ENCODE measurements around the gene SUMO4. TPM values are rescaled to one million over a fixed set of nuclear protein-coding genes. Genes with fewer than 3 reads are reported as not detected.

Gene SUMO4
- total RNA-seq, 1 experiment from 2014 or later = not detected

DNA sequence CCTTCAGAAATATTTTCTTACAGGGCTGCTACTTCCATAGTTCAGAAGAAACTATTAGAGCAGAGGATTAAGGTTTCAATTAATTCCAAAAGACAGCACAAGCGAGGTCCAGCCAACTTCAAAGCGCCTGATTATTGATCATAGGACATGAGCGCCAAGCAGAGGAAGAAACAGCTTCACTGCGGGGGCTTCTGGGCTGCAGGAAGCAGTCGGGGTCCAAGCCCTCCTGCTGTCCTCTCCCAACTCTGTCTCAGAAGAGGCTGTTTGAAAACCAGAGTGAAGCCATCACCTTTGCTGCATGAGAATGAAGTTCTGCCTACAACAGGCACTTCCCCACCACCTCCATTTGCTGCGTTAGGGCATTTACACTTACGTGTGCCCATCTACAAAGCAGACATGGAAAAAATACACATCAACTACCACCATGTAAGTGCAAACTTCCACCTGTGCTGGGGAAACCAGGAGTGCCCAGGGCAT lies 23.9 kb downstream of the SUMO4 start:
- in situ Hi-C loops (cut with HindIII; ENCODE audit: low pct_unique_long_range_greater_than_20kb, low sequenced_read_pairs) = no loop called here
- no peak for DNase-seq (ENCODE audit: low read depth)

DNA sequence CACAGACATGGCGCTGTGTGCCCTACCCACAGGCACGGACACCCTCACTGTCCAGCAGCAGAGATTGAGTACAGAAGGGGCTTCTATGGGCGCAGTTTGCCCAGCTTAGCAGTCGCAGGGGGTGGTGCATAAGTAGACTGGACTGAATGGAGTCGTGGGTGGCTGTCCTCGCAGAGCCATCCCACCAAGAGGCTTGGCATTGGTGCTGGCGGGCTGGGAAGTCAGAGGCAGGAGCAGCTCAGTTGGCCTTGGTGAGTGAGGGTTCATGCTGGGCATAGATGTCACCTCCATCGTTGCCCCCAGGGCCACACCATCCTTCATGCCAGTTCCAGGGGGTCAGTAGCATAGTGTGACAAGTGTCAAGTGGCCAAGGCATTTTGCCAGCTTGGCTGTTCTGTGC lies 25.2 kb downstream of the SUMO4 start:
- in situ Hi-C loops (cut with HindIII; ENCODE audit: low pct_unique_long_range_greater_than_20kb, low sequenced_read_pairs) = no loop called here
- DNase-seq (ENCODE audit: low read depth) = no peak

DNA sequence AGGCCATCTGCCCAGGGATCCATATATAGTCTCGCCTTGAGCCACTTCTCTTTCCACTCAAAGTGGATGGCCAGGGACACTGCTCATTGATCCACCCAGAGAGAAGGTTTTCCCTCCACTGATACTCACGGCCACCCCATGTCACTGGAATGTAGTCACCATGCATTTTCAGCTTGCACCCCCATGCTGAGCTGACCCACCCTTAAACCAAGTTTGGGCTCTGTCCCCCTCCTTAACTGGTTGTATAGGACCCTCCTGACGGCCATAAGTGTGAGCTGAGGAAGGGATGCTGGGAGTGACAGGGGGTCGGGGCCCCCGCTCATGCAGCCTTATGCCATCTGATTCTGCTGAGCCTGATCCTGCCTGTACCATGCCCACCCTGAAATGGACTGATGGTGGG lies 25.7 kb downstream of the SUMO4 start:
- in situ Hi-C loops (cut with HindIII; ENCODE audit: low pct_unique_long_range_greater_than_20kb, low sequenced_read_pairs) = no loop called here
- DNase-seq (ENCODE audit: low read depth) = no peak

DNA sequence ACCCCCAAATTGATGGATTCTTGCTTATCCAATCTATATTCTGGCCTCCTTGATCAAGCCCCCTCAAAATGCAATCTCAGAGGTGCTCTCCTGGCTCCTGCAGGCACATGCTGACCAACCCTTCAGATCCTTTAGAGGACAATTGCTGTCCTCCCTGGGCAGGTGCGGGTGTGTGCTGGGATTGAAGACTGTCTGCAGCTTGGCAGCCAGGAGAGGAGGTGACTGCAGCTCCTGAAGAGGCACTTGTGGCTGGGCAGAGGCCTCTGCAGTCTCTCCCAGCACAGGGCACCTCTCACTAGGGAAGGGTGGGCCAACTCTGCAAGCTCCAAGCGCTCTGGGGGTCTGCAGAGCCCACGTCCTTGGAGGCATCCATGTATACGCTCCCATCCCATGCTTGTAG lies 28.5 kb downstream of the SUMO4 start:
- in situ Hi-C loops (cut with HindIII; ENCODE audit: low pct_unique_long_range_greater_than_20kb, low sequenced_read_pairs) = no loop called here
- DNase-seq (ENCODE audit: low read depth) = no peak

DNA sequence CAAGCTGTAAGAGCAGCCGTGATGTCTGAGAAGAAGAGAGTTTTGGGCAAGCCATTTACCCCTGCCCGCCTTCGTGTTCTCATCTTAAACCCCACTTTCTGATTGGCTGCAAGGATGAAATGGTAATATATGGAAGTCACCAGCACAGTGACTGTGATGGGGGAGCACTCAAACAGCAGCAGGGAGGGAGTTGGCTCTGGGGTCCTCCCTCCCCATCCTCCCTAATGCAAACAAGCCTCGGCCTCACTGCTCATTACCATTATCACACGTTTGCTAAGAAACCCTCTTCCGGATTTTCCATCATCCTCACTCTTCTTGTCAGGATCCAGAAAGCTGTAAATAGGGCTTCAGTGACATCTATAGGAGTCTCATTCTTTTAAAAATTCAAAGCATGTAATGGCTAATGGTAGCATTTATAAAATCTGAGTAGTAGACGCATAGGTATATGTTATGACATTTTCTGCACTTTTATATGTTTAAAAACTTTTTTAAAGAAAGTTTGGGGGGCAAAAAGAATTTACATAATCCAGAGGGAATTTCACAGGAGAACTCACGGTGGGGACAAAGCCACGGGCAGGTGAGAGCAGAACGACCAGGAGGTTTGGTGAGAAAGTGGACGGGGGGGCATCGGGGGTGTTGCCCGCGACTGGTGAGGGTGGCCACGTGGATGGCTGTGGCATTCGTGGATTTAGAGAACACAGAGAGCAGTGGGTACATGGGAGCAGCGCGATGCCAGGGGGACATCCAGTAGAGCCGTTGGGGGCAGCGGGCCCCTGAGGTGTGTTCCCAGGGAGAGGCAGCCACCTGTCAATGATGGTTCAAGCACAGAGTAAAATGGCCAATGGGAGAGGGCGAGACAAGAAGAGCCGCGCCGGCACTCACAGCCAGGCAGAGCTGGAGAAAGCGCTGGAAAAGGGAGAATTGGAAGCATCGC lies 29.6 kb downstream of the SUMO4 start:
- in situ Hi-C loops (cut with HindIII; ENCODE audit: low pct_unique_long_range_greater_than_20kb, low sequenced_read_pairs) = no loop called here
- no peak for DNase-seq (ENCODE audit: low read depth)

DNA sequence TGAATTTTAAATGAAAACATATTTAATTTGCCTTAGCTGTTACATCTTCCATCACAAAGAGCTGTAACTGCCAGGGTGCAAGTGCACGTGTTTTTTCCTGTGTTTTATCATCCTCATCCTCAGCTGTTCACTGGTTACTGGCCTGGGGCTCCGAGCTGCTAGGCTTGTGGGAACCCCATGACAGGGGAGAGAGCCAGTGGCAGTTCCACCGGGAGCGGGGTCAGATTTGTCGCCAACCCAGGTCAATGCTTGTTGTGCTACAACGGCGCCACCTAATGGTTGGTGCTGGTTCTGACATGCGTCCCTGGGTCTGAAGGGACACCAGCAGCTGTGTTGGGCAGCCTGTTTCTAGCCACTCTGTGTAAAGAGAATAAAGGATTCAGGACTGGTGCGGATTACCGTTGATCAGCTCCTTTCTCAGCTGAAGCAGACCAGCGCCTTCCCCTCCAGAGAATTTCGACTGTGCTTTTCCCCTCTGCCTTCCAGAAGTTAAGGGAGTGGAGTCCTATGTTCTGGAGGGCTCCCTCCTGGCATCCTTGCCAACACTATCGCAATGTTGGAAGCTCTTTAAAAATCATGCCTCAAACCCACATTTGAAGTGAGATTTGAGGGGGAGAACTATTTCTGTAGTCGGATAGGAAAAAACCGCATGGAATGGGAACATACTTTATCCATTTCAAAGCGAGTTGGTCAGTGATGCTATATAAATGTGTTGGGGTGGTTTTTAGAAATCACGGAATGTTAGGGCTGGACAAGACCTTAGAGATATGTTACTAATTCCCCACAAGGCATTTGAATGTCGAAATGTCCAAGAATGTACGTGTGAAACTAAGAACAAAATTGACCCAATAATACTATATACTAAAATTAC lies 32.1 kb downstream of the SUMO4 start:
- in situ Hi-C loops (cut with HindIII; ENCODE audit: low pct_unique_long_range_greater_than_20kb, low sequenced_read_pairs) = no loop called here
- peak; percentile 61 for DNase-seq (ENCODE audit: low read depth)

DNA sequence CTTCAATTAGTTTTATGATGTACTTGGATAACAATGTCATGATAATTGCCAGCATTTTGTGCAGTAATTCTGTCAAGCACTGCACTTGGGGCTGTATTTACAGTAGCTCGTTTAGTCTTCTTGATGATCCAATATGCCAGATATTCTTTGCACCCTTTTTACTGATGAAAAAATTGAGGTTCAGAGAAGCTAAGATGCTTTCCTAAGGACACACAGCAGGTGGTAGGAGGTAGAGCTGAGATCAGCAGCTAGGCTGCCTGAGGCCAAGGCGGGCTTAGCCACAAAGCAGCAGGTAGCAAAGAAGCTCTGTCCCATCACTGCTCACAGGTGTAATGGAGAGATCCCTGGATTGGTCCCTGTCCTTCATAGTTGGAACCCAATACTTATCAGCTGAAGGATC lies 33.3 kb downstream of the SUMO4 start:
- in situ Hi-C loops (cut with HindIII; ENCODE audit: low pct_unique_long_range_greater_than_20kb, low sequenced_read_pairs) = no loop called here
- DNase-seq (ENCODE audit: low read depth) = no peak

DNA sequence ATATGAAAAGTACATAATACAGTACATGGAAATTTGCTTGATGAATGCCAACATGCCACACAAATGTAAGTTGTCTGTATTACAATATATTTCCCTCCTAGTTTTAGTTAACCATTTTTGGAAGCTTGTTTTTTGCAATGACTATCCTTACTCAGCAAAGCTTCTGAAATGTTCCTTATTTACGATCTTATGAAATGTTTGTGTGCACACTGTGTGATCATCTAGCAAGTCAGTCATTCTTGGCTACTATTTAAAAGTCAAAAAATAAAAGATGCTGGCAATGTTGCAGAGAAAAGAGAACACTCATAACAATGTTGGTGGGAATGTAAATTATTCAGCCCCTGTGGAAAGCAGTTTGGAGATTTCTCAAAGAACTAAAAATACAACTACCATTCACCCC lies 33.8 kb downstream of the SUMO4 start:
- in situ Hi-C loops (cut with HindIII; ENCODE audit: low pct_unique_long_range_greater_than_20kb, low sequenced_read_pairs) = no loop called here
- no peak for DNase-seq (ENCODE audit: low read depth)

DNA sequence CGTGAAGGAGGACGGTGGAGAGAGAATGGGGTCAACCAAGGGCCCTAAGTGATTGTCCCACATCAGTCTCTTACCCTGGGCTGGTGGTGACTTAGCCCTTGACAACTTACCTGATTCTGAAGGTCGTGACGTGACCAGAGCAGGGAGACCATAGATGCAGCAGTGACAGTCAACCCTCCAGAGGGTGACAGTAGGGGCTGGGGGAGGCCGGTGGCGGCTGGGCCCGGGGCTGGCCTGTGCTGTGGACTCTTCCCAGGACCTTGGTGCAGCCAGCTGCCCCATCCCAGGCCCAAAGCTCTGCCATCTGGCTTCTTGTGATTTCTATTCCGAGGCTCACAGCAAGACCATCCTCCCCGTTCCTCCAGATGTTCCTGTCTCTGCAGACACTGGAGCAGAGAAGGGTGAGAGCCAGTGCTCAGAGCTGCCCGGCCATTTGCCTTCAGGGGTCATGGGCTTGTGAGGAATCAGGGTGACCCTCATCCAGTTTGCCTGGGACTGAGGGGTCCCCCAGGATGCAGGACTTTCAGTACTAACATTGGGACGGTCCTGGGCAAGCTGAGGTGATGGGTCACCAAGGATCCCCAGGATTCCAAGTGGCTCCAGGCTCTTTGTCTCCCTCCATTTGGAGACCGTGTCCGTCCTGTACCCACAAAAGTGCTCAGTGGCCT lies 36.0 kb downstream of the SUMO4 start:
- DNase-seq (ENCODE audit: low read depth) = no peak
- in situ Hi-C loops (cut with HindIII; ENCODE audit: low pct_unique_long_range_greater_than_20kb, low sequenced_read_pairs) = no loop called here

DNA sequence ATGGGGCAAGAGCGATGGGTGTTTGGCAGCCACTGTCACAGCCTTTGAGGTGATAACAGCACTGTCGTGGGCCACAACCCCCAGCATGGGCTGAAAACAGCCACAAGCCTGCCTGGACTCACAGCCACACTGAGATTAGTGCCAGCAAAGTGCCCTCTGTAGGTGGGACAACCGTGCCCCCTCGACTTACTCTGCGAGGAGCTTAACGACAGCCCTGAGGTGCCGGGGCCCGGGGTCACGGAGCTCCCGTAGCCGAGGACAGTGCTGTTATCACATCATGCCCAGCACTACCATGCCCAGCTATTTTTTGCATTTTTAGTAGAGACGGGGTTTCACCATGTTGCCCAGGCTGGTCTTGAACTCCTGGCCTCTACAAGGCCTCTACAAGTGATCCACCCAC lies 36.6 kb downstream of the SUMO4 start:
- in situ Hi-C loops (cut with HindIII; ENCODE audit: low pct_unique_long_range_greater_than_20kb, low sequenced_read_pairs) = no loop called here
- DNase-seq (ENCODE audit: low read depth) = no peak

DNA sequence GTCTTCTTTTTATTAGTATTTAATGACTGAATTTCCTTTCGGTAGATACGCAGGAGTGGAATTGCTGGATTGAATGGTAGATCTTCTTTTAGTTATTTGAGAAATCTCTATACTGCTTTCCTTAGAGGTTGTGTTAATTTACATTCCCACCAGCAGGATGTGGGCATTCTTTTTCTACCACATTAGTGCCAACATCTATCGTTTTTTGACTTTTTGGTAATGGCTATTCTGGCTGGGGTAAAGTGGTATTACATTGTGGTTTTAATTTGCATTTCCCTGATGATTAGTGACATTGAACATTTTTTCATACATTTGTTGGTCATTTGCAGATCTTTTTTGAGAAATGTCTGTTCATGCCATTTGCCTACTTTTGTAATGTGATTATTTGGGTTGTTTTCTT lies 37.1 kb downstream of the SUMO4 start:
- no peak for DNase-seq (ENCODE audit: low read depth)
- in situ Hi-C loops (cut with HindIII; ENCODE audit: low pct_unique_long_range_greater_than_20kb, low sequenced_read_pairs) = no loop called here

DNA sequence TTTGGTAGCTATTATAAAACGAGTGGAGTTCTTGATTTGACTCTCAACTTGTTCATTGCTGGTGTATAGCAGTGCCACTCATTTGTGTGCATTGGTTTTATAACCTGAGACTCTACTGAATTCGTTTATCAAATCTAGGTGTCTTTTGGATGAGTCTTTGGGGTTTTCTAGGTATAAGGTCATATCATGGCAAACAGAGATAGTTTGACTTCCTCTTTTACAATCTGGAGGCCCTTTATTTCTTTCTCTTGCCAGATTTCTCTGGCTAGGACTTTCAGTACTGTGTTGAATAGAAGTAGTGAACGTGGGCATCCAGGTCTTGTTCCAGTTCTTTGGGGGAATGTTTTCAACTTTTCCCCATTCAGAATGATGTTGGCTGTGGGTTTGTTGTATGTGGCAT lies 38.8 kb downstream of the SUMO4 start:
- in situ Hi-C loops (cut with HindIII; ENCODE audit: low pct_unique_long_range_greater_than_20kb, low sequenced_read_pairs) = no loop called here
- DNase-seq (ENCODE audit: low read depth) = no peak

DNA sequence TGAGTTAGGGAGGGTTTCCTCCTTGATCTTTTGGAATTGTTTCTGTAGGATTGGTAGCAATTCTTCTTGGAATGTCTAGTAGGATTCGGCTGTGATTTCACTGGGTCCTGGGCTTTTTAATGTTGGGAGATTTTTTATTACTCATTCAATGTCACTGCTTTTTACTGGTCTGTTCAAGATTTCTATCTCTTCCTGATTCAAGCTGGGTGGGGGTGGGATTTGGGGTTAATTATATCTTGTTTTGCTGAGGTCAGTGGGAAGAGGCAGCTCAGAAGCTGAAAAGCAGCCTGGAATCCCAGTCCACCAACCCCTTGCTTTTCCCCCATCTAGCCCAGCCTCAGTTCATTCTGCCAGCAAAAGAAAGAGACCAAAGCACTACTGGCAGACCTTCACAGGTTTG lies 39.6 kb downstream of the SUMO4 start:
- in situ Hi-C loops (cut with HindIII; ENCODE audit: low pct_unique_long_range_greater_than_20kb, low sequenced_read_pairs) = no loop called here
- no peak for DNase-seq (ENCODE audit: low read depth)

DNA sequence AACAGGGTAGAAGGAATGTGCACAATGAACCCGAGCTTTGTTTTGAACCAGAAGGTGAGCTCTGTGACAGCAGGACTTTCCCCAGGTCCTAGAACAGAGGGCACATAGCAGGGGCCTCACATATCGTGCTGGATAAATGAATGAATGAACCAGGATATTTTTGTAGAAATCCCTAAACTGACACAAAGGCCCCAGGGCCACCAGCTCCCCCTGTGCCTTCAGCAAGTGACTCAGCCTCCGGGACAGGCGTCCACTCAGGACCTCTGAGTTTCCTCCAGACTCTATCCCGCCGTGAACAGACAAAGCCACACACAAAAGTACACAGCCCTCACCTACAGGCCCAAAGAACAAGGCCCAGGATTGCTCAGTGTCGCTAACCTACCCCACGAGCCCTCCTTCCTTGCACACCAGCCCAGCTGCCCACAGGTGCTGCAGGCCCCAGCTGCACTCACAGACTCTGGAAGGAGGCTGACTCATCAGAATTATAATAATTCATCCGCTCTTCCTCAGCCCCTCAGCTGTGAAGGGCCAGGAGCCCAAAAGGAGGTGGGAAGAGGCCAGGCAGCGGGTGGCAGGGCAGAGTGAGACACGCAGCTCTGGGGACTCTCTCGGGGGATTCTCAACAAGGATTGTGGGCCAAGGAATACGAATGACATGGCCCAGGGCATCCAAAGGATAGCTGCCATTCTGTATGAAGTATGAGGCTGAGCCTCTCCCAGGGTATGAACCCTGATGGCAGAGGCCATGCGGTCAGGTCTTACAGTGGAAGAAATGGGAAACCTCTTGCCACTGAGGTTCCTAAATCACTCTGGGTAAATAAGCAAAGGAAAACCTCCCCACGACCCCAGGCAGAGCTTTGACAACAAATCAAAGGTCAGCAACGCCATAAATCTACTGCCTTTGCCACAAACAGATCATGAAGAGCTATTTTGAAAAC lies 40.9 kb downstream of the SUMO4 start:
- in situ Hi-C loops (cut with HindIII; ENCODE audit: low pct_unique_long_range_greater_than_20kb, low sequenced_read_pairs) = no loop called here
- DNase-seq (ENCODE audit: low read depth) = no peak

DNA sequence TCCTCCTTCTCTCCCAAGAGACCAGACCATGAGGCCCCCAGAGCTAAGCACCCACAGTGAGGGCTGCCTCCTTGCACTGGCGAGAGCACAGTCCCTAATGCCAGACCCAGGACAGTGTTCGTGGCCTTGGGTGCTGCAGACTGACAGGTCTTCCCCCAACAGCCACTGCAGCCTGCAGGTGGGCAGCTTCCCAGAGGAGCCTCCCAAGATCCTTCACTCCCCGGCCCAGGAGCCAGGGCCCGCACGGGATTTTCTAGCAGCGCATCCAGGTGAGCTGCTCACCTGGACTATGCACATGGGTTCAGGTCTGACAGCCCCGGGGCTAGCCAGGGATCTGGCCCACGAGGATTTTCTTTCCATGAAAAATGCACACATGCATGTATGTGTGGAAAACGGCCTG lies 41.7 kb downstream of the SUMO4 start:
- DNase-seq (ENCODE audit: low read depth) = no peak
- in situ Hi-C loops (cut with HindIII; ENCODE audit: low pct_unique_long_range_greater_than_20kb, low sequenced_read_pairs) = no loop called here

DNA sequence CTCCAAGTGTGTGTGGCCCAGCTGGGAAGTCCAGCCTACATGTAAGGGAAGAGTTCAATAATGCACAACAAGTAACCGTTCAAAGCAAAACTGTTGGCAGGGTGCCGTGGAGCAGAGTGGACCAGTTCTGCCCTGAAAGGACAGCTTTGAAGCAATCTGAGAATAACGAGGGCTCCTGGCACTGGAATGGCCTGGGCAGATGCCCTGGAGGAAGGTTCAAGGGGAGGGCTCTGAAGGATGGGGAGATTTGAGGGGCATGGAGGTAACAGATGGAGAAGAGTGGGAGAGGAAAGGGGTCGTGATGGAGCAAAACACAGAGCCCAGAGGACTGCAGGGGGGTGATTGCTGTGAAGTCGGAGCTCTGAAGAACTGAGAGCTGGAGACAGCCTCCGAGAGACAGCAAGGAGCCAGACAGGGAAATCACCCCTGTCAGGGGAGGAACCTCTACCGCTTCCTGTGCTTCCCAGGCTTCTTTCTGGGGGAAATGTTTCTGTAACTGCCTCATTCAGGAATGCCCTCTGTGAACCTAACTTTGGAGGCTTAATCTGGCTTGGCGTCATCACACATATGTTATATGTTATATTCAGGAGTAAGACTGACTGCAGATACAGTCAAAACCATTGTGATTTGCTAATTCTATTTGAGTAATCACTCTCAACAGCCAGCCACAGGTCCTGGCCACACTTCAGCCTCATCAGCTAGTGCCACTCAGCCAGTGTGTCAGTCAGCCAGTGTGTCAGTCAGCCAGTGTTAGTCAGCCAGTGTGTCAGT lies 43.5 kb downstream of the SUMO4 start:
- DNase-seq (ENCODE audit: low read depth) = no peak
- in situ Hi-C loops (cut with HindIII; ENCODE audit: low pct_unique_long_range_greater_than_20kb, low sequenced_read_pairs) = no loop called here
